ENCODE results near the gene GALNT18.

Gene GALNT18

GRCh38 chr11:11493698-11494097 is 128.1 kb downstream of the GALNT18 start:
- DNase-seq, result no peak

- no peak for DNase-seq
These were observed 130.2 kb downstream of the GALNT18 start for GRCh38 chr11:11491589-11491988.

- no peak for DNase-seq
These were observed 130.8 kb downstream of the GALNT18 start for GRCh38 chr11:11491014-11491413.

- no peak for DNase-seq
These were observed 135.4 kb downstream of the GALNT18 start for GRCh38 chr11:11486423-11486822.

GRCh38 chr11:11486002-11486401 is 135.8 kb downstream of the GALNT18 start:
- no peak for DNase-seq

- DNase-seq, result no peak
These were observed 138.2 kb downstream of the GALNT18 start for GRCh38 chr11:11483627-11484026.

- DNase-seq, result no peak
These were observed 139.1 kb downstream of the GALNT18 start for GRCh38 chr11:11482730-11483129.

- no peak for DNase-seq
These were observed 140.4 kb downstream of the GALNT18 start for GRCh38 chr11:11481371-11481770.

- DNase-seq, result no peak
These were observed 140.8 kb downstream of the GALNT18 start for GRCh38 chr11:11480971-11481370.

- DNase-seq, result no peak
These were observed 143.1 kb downstream of the GALNT18 start for GRCh38 chr11:11478687-11479086.

GRCh38 chr11:11477695-11478420 is 143.9 kb downstream of the GALNT18 start:
- no peak for DNase-seq

GRCh38 chr11:11476971-11477645 is 144.7 kb downstream of the GALNT18 start:
- DNase-seq, result no peak

- no peak for DNase-seq
These were observed 145.3 kb downstream of the GALNT18 start for GRCh38 chr11:11476499-11476898.

GRCh38 chr11:11472106-11472505 is 149.7 kb downstream of the GALNT18 start:
- DNase-seq, result no peak

GRCh38 chr11:11471201-11471600 is 150.6 kb downstream of the GALNT18 start:
- no peak for DNase-seq

- DNase-seq, result no peak
These were observed 152.9 kb downstream of the GALNT18 start for GRCh38 chr11:11468954-11469353.

GRCh38 chr11:11467312-11467711 is 154.5 kb downstream of the GALNT18 start:
- no peak for DNase-seq

GRCh38 chr11:11464555-11464954 is 157.2 kb downstream of the GALNT18 start:
- no peak for DNase-seq

GRCh38 chr11:11463405-11463804 is 158.4 kb downstream of the GALNT18 start:
- DNase-seq, result no peak

- no peak for DNase-seq
These were observed 160.3 kb downstream of the GALNT18 start for GRCh38 chr11:11461473-11461872.

- no peak for DNase-seq
These were observed 162.2 kb downstream of the GALNT18 start for GRCh38 chr11:11459578-11459977.

GRCh38 chr11:11458485-11458884 is 163.3 kb downstream of the GALNT18 start:
- no peak for DNase-seq

- DNase-seq, result no peak
These were observed 163.8 kb downstream of the GALNT18 start for GRCh38 chr11:11458001-11458400.

GRCh38 chr11:11456866-11457265 is 164.9 kb downstream of the GALNT18 start:
- no peak for DNase-seq
